Retina (tissue), 1 donor: Measurements from ENCODE around the gene ANKS1A.

Experiments used
- DNase-seq: peaks from one replicate; pipeline ENCODE4 v3.0.0-alpha.2; 2016

ANKS1A gene

GRCh38 chr6:35057449-35058357 is 168.6 kb downstream of the ANKS1A start:
- DNase-seq = peak; percentile 87

DNA sequence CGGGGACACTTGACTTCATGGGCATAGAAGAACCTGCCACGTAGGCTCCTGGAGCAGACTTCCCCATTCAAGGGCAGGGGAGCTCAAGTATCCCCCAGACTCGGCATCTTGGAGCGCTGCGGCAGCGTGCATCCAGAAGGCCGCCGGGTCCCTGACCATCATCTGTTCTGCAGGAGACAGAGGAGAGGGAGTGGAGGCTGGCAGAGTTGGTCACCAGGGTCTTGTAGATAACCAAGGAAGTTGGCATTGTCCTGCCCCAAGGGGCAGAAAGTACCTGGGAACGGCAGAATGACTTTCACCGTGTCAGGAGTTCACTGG is 169.3 kb downstream of the ANKS1A start:
- DNase-seq = no peak

- DNase-seq = peak; percentile 34
These were observed 169.9 kb downstream of the ANKS1A start for GRCh38 chr6:35058865-35059522.

DNA sequence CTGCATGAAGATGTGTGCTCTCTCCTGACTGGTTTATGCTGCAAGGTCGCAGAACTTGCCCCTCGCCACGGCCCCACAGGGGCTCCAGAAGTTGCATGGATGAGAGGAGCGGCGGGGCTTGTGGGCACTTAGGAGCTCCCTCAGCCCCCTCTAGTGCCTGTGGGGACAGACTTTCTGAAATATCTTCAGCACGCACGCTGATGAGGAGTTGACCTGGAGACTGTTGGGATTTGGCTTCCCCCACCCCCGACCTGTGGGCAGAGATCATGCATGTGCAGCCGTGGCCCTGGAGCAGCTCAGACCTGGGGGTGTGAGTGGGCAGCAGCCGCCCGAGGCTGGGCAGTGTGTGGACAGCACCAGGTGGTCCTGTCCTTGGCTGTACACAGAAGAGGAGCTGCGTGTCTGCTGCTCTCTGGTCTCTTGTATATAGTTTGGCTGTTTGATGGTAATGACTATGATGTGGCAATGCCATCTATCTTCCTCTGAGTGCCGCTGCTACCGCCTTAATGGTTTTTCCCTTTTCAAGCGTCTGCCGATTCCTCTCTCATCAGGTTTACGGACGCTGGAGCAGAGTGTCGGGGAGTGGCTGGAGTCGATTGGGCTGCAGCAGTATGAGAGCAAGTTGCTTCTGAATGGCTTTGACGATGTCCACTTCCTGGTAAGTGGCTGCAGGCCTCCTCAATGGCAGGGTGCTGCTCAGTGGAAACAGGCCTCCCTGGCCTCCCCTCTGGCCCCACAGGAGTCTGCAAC is 170.7 kb downstream of the ANKS1A start:
- peak; percentile 78 for DNase-seq

GRCh38 chr6:35061102-35061615 is 172.1 kb downstream of the ANKS1A start:
- DNase-seq = no peak

GRCh38 chr6:35061651-35062410 is 172.8 kb downstream of the ANKS1A start:
- DNase-seq = no peak

GRCh38 chr6:35062676-35063574 is 173.9 kb downstream of the ANKS1A start:
- no peak for DNase-seq

- DNase-seq = no peak
These were observed 174.7 kb downstream of the ANKS1A start for GRCh38 chr6:35063701-35064280.

- no peak for DNase-seq
These were observed 175.2 kb downstream of the ANKS1A start for GRCh38 chr6:35064290-35064689.

DNA sequence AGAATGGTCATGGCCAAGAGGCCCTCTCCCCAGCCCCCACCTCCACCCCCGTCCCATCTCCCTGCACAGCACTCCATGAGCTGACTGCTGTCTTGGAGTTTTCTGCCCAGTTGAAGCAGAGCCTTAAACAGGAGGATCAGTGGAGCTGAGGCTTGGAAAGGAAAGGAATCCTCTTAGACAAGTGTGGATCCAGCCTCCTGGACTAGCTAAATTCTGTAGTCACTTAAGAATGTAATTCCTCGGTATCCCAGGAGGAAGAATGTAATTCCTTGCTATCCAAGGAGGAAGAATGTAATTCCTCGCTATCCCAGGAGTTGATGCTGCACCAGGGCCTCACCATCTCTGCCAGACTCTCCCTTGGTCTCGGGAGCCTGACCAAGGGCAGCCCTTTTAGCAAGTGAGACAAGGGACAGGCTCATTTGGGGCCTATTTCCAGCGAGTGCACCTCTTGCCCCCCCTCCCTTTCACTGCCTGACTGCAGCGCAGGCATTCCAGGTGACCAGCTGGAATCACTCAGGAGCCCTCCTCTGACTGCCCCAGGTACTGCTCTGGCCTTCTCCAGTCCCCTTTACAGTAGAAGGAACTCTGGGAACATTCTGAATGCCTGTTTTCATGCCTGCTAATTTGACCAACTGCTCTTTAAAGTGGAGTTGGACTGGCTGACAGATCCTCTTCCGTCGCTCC is 175.8 kb downstream of the ANKS1A start:
- DNase-seq = no peak

- no peak for DNase-seq
These were observed 176.4 kb downstream of the ANKS1A start for GRCh38 chr6:35065441-35065800.

- DNase-seq = peak; percentile 38
These were observed 176.8 kb downstream of the ANKS1A start for GRCh38 chr6:35065870-35066269.

DNA sequence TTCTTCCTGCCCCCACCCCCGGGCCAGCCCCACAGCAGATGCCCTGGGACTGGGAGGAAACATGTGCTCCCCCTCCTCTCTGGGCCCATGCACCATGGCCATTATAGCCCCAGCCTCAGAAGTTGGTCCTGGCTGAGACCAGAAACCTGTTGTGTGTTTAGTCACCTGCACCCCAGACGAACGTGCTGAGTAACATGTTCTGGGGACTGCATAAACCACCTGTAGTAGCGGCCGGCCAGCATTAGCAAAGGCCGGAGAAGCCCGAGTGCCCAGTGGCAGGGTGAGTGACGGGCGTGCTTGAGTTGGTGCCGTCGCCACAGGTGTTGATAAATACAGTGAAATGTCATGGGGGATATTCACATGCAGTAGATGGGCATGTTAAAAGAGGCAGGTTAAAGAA is 178.2 kb downstream of the ANKS1A start:
- no peak for DNase-seq

DNA sequence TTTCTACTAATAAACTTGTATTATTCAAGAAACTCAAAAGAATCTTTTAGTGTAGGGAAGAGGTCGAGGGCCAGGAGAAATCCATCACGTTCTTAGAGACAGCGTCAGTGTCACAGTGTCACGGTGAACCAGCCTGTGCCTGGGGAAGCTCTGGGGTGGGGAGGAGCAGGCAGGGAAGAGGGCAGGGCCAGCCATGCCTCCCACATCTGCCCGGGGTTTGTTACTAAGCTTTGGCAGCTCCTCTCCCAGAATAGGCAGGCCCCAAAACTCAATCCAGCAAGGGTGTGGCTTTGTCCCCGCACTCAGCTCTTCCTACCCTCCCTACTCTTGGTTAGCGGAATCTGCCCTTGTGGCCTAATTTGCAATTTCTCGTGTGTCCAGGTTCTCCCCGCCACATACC is 179.2 kb downstream of the ANKS1A start:
- DNase-seq = no peak

DNA sequence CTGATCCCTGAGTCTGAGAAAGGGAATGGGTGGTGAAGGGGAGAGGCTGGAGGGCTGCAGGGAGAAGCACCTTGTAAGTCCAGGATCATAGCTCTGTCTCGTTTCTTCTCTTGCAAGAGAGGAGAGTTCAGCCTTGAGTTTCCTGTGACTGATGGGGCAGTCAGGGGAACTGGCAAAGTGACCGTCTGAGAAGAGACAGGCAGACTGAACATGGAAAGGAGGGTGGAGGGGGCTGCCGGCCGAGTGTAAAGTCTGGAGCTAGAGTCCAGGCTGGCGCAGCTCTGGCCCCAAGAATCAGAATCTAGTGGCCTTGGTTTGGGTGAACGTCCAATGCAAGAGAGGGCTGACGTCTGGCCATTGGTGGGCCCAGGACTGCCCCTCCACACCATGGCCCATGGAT is 179.6 kb downstream of the ANKS1A start:
- no peak for DNase-seq

DNA sequence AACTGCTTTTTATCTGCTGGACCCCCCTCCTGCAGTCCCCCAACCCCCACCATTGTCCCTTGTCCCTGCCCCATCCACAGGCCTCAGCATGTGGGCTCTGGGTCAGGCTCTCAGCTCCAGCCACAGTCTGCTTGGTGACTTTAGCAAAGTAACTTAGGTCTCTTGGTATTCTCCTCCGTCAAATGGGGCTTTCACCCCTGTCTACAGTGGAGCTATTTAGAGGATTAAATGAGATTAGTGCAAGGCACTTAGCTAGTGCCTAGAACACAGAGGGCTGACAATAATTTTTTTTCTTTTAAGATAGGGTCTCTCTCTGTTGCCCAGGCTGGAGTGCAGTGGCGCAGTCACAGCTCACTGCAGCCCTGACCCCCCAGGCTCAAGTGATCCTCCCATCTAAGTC is 180.2 kb downstream of the ANKS1A start:
- no peak for DNase-seq

DNA sequence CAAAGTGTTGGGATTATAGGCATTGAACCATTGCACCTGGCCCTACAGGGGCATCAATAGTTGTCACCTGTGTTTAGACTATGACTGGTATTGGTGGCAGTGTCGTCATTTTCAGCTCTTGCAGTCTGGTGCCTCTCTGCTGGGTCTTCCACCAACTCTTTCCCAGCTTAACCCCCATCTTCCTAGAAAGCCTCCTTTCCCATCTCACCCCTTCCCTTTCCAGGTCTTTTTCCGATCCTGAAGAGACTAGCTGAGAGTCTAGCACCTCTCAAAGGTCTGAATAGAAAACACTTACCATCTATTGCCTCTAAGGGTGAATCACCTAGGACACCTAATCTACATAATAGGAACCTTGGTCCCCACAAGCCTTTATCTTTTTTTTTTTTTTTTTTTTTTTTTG is 181.1 kb downstream of the ANKS1A start:
- DNase-seq = no peak

- no peak for DNase-seq
These were observed 182.4 kb downstream of the ANKS1A start for GRCh38 chr6:35071347-35071994.

GRCh38 chr6:35072051-35072697 is 183.1 kb downstream of the ANKS1A start:
- no peak for DNase-seq

- DNase-seq = no peak
These were observed 183.6 kb downstream of the ANKS1A start for GRCh38 chr6:35072698-35073055.
